GM18861 (cell line): Measurements from ENCODE around the gene ELP1.

ENCODE experiments used
- ATAC-seq: cut with Tn5 transposase; IDR thresholded peaks from one replicate; pipeline ENCODE4 v1.9.1; 2021; ENCODE audit not compliant: unreplicated experiment

Gene ELP1

GRCh38 chr9:108885643-108886348, 48.1 kb downstream of the ELP1 start:
- peak; percentile 98 for ATAC-seq

GRCh38 chr9:108884701-108885100, 49.2 kb downstream of the ELP1 start:
- no peak for ATAC-seq

GRCh38 chr9:108883085-108883484, 50.8 kb downstream of the ELP1 start:
- ATAC-seq, result no peak

- ATAC-seq, result no peak
These were observed 51.7 kb downstream of the ELP1 start for GRCh38 chr9:108882052-108882888.

- no peak for ATAC-seq
These were observed 53.1 kb downstream of the ELP1 start for GRCh38 chr9:108880738-108881316.

- ATAC-seq, result no peak
These were observed 56.4 kb downstream of the ELP1 start for GRCh38 chr9:108877524-108877923.

- ATAC-seq, result no peak
These were observed 57.5 kb downstream of the ELP1 start for GRCh38 chr9:108876425-108876824.

- no peak for ATAC-seq
These were observed 59.7 kb downstream of the ELP1 start for GRCh38 chr9:108874058-108874788.

GRCh38 chr9:108869092-108869725, 64.7 kb downstream of the ELP1 start:
- ATAC-seq, result no peak

GRCh38 chr9:108867829-108868228, 66.1 kb downstream of the ELP1 start:
- no peak for ATAC-seq

GRCh38 chr9:108867116-108867515, 66.8 kb downstream of the ELP1 start:
- ATAC-seq, result no peak

GRCh38 chr9:108866001-108866420, 67.9 kb downstream of the ELP1 start:
- ATAC-seq, result no peak

- no peak for ATAC-seq
These were observed 68.9 kb downstream of the ELP1 start for GRCh38 chr9:108865037-108865436.

GRCh38 chr9:108864446-108864845, 69.5 kb downstream of the ELP1 start:
- ATAC-seq, result no peak

- no peak for ATAC-seq
These were observed 70.0 kb downstream of the ELP1 start for GRCh38 chr9:108863891-108864290.

GRCh38 chr9:108861997-108862396, 71.9 kb downstream of the ELP1 start, which contains the start of gene ACTL7A:
ACTL7A (plus strand) TSS chr9:108862266; CDS start chr9:108862323, 57 bp downstream.
- no peak for ATAC-seq

GRCh38 chr9:108861464-108861863, 72.5 kb downstream of the ELP1 start:
- no peak for ATAC-seq

GRCh38 chr9:108860764-108861163, 73.2 kb downstream of the ELP1 start:
- ATAC-seq, result no peak

GRCh38 chr9:108860354-108860753, 73.6 kb downstream of the ELP1 start:
- ATAC-seq, result no peak

- ATAC-seq, result peak; percentile 83
These were observed 74.3 kb downstream of the ELP1 start for GRCh38 chr9:108859459-108860114.
